Measurements from ENCODE around the gene RAP2A. TPM values are rescaled to one million over a fixed set of nuclear protein-coding genes. Genes with fewer than 3 reads are reported as not detected.

RAP2A gene
- total RNA-seq, 2 donors from 2014 or later: 7.5 to 11.6 TPM

DNA sequence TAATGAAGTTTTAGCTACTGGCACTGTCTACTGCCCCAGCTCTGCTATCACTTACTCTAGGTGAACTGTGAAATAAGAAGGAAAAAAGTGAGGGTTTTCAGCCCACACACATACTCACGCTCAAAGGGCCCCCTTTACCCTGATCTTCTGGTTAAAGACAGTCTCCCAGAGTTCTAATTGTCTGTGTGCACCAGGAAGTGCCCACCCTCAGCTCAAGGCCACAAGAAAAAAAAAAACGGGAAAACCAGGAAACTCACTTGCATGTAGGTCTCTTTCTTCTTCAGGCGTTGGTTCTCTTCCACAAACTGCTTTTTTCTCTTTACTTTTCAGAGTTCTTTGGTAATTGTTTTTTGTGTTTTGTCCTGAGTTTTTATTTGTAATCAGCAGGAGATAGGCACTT lies 22.1 kb downstream of the RAP2A start:
- Histone ChIP-seq H3K9me3 (no peaks in the 10 kb centered on the region), H3K4me1 (replicated peaks) (no peaks in the 10 kb centered on the region), H3K27me3 (replicated peaks; ENCODE audit: insufficient read depth) (no peaks in the 10 kb centered on the region), H3K36me3 (no peaks in the 10 kb centered on the region), H3K27ac (no peak overlapping the region), H3K4me3 (no peak overlapping the region)
- intact Hi-C loops (cut with DNase I): no loop called here
- WGBS: 88% methylated on average over 3 of the region's 3 CpGs
- TF ChIP-seq POLR2A (IDR thresholded peaks at IDR 0.05) (no peak), POLR2AphosphoS5 (IDR thresholded peaks at IDR 0.05) (no peak)
- TF ChIP-seq, protein P1, sequence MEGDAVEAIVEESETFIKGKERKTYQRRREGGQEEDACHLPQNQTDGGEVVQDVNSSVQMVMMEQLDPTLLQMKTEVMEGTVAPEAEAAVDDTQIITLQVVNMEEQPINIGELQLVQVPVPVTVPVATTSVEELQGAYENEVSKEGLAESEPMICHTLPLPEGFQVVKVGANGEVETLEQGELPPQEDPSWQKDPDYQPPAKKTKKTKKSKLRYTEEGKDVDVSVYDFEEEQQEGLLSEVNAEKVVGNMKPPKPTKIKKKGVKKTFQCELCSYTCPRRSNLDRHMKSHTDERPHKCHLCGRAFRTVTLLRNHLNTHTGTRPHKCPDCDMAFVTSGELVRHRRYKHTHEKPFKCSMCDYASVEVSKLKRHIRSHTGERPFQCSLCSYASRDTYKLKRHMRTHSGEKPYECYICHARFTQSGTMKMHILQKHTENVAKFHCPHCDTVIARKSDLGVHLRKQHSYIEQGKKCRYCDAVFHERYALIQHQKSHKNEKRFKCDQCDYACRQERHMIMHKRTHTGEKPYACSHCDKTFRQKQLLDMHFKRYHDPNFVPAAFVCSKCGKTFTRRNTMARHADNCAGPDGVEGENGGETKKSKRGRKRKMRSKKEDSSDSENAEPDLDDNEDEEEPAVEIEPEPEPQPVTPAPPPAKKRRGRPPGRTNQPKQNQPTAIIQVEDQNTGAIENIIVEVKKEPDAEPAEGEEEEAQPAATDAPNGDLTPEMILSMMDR (IDR thresholded peaks at IDR 0.05): no peak
- DNase-seq (ENCODE audit: low spot score): no peak

DNA sequence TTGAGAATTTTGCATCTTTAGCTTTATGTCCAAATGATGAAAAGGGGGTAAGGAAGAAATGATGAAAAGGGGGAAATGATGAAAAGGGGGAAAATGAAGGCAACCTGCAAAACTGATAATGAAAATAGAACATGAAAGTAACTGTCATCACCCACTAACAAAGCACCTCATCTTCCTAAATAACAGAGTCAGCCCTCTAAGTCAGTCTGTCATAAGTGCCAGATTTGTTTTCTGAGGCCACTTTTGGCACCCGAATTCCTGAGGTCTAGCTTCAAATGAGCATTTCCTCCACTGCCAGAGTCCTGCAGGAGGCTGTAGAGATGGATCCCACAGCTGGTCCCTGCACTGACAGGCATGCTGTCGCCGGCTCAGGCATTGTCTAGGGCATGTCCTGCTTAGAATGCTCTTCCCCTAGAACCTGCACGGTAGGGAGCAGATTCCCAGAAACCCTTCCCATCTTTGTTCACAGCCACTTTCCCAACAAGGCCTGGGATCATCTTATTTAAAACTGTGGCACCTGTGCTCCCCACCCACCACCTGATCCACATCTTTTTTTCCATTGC lies 25.3 kb downstream of the RAP2A start:
- TF ChIP-seq POLR2A (IDR thresholded peaks at IDR 0.05) (no peak), POLR2AphosphoS5 (IDR thresholded peaks at IDR 0.05) (no peak)
- TF ChIP-seq, protein P1 (IDR thresholded peaks at IDR 0.05): no peak
- no peaks in the 10 kb centered on the region for H3K9me3 ChIP-seq
- no peaks in the 10 kb centered on the region for H3K4me1 ChIP-seq (replicated peaks)
- intact Hi-C loops (cut with DNase I): no loop called here
- no peaks in the 10 kb centered on the region for H3K27me3 ChIP-seq (replicated peaks; ENCODE audit: insufficient read depth)
- no peaks in the 10 kb centered on the region for H3K36me3 ChIP-seq
- H3K27ac ChIP-seq: no peak overlapping the region
- DNase-seq (ENCODE audit: low spot score): no peak
- no peak overlapping the region for H3K4me3 ChIP-seq
- WGBS: 86% methylated on average over 4 of the region's 4 CpGs

GRCh38 chr13:97460004-97460775 lies 26.2 kb downstream of the RAP2A start:
- 63% methylated on average over 7 of the region's 7 CpGs for WGBS
- no peak for TF ChIP-seq POLR2AphosphoS5 (IDR thresholded peaks at IDR 0.05)
- TF ChIP-seq, protein P1 (IDR thresholded peaks at IDR 0.05): no peak
- no peak for TF ChIP-seq POLR2A (IDR thresholded peaks at IDR 0.05)
- Histone ChIP-seq H3K4me1 (replicated peaks) (no peaks in the 10 kb centered on the region), H3K27me3 (replicated peaks; ENCODE audit: insufficient read depth) (no peaks in the 10 kb centered on the region), H3K36me3 (no peaks in the 10 kb centered on the region), H3K4me3 (no peak overlapping the region), H3K9me3 (no peaks in the 10 kb centered on the region), H3K27ac (no peak overlapping the region)
- intact Hi-C loops (cut with DNase I): no loop called here
- DNase-seq (ENCODE audit: low spot score): no peak

DNA sequence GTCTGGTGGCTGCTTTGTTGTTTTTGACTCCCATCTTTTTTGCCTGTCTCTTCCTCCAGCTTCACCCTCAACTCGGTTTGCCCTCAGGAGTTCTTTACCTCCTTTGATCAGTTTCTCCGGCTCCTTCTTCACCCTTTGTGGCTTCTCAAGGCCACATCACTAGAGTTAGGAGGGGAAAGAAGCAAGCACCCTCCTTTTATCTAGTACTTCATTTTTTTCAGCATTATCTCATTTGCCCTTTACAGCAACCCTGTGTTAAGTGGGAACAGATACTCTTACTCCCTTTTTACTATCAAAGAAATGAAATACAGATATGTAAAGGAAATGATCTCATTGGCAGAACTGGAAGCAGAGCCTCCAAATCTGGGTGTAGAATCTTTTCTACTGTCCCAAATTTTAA lies 26.9 kb downstream of the RAP2A start:
- no peak for TF ChIP-seq POLR2AphosphoS5 (IDR thresholded peaks at IDR 0.05)
- TF ChIP-seq, protein P1 (IDR thresholded peaks at IDR 0.05): no peak
- TF ChIP-seq POLR2A (IDR thresholded peaks at IDR 0.05): no peak
- Histone ChIP-seq H3K27ac (no peak overlapping the region), H3K9me3 (no peaks in the 10 kb centered on the region), H3K36me3 (no peaks in the 10 kb centered on the region), H3K4me3 (no peak overlapping the region), H3K4me1 (replicated peaks) (no peaks in the 10 kb centered on the region), H3K27me3 (replicated peaks; ENCODE audit: insufficient read depth) (no peaks in the 10 kb centered on the region)
- 96% methylated on average over 2 of the region's 2 CpGs for WGBS
- no peak for DNase-seq (ENCODE audit: low spot score)
- intact Hi-C loops (cut with DNase I): no loop called here

DNA sequence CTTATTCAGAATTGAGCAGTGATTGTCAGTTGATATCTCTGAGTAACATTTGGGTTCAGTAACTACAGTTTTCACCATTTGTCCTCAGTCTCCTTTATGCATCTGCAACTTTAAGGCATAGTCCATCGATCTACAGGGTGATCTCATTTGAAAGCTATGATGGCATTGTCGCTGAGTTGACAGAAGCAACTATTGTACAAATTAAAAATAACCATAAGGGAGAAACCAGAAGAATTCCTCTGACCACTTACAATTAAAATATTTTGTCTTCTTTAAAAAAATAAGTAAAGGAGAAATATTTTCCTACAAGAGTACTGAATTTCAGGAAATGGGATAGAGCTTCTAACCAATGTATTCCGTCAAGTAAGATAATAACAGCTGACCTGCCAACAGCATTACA lies 30.6 kb downstream of the RAP2A start:
- TF ChIP-seq POLR2AphosphoS5 (IDR thresholded peaks at IDR 0.05) (no peak), POLR2A (IDR thresholded peaks at IDR 0.05) (no peak)
- TF ChIP-seq, protein P1 (IDR thresholded peaks at IDR 0.05): no peak
- Histone ChIP-seq H3K27me3 (replicated peaks; ENCODE audit: insufficient read depth) (no peaks in the 10 kb centered on the region), H3K27ac (no peak overlapping the region), H3K4me3 (no peak overlapping the region), H3K4me1 (replicated peaks) (no peaks in the 10 kb centered on the region), H3K9me3 (no peaks in the 10 kb centered on the region), H3K36me3 (no peaks in the 10 kb centered on the region)
- DNase-seq (ENCODE audit: low spot score): no peak
- 85% methylated on average over 3 of the region's 3 CpGs for WGBS
- intact Hi-C loops (cut with DNase I): no loop called here

All from prostate gland (tissue), 2 donors.